Hepatocyte (in vitro differentiated cells): ENCODE measurements around the gene ERO1B.

Experiments
- EZH2 ChIP-seq: fragments of 200-600 bp; sonication (generic); IDR thresholded peaks from 2 replicates; pipeline ENCODE4 v1.6.1; 2016; ENCODE audit warnings: antibody characterized with exemption, mild to moderate bottlenecking, borderline replicate concordance
- TF ChIP-seq, protein P1 (sequence below): fragments of 200-600 bp; sonication (generic); IDR thresholded peaks from 2 replicates; pipeline ENCODE4 v1.5.1; 2016; ENCODE audit warnings: antibody characterized with exemption, mild to moderate bottlenecking; ENCODE audit not compliant: poor library complexity

DNA sequence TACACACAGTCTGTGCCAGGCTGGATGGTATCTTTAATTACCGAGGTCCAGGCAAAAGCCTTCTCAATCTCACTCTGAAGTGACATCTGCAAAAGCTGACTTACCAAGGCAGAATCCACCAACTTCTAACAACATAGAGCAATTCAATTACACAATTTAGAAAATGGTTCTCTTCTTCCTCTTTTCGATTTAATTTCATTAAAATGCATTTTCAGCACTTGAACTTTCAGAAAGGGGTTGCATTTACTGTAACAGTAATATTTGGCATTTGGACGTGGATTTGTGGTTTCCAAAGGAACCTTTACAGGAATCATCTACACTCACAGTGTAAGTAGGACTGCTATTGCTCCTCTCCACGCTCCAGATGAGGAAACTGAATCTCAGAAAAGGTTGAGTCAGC is 53.3 kb downstream of the ERO1B start:
- TF ChIP-seq, protein P1, sequence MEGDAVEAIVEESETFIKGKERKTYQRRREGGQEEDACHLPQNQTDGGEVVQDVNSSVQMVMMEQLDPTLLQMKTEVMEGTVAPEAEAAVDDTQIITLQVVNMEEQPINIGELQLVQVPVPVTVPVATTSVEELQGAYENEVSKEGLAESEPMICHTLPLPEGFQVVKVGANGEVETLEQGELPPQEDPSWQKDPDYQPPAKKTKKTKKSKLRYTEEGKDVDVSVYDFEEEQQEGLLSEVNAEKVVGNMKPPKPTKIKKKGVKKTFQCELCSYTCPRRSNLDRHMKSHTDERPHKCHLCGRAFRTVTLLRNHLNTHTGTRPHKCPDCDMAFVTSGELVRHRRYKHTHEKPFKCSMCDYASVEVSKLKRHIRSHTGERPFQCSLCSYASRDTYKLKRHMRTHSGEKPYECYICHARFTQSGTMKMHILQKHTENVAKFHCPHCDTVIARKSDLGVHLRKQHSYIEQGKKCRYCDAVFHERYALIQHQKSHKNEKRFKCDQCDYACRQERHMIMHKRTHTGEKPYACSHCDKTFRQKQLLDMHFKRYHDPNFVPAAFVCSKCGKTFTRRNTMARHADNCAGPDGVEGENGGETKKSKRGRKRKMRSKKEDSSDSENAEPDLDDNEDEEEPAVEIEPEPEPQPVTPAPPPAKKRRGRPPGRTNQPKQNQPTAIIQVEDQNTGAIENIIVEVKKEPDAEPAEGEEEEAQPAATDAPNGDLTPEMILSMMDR, result no peak
- no peak for TF ChIP-seq EZH2
